Activated T-helper 17 cell treated with anti-CD3 and anti-CD28 coated beads, Interleukin-2, amount 50 U/mL, for 72 hours (primary cell): ENCODE data around the gene ADAMTS12. TPM values are rescaled to one million over a fixed set of nuclear protein-coding genes. Genes with fewer than 3 reads are reported as not detected.

Experiments used
- ATAC-seq: fragments of 150-1000 bp; cut with Tn5 transposase; replicated peaks from 2 replicates; pipeline ENCODE4 v1.10.0; 2021; ENCODE audit warnings: mild to moderate bottlenecking, moderate library complexity
- H3K27ac Mint-ChIP-seq: one replicate; pipeline ENCODE4 v1.8.0; 2022; ENCODE audit warnings: mixed read lengths
- H3K27me3 Mint-ChIP-seq: one replicate; pipeline ENCODE4 v1.8.0; 2022; ENCODE audit warnings: mixed read lengths
- H3K36me3 Mint-ChIP-seq: one replicate; pipeline ENCODE4 v1.8.0; 2022; ENCODE audit warnings: low read depth, mild to moderate bottlenecking, mixed read lengths
- H3K4me1 Mint-ChIP-seq: one replicate; pipeline ENCODE4 v1.8.0; 2022; ENCODE audit warnings: mixed read lengths
- H3K4me3 Mint-ChIP-seq: one replicate; pipeline ENCODE4 v1.8.0; 2022; ENCODE audit warnings: mild to moderate bottlenecking, mixed read lengths
- H3K9me3 Mint-ChIP-seq: one replicate; pipeline ENCODE4 v1.8.0; 2022; ENCODE audit warnings: mixed read lengths
- total RNA-seq, 2 donors: library from RNA; stranded (reverse); gene quantifications; one replicate each; pipeline ENCODE4 v1.2.3, GENCODE V29; 2022

The ADAMTS12 gene
- total RNA-seq, 2 donors from 2014 or later = not detected

GRCh38 chr5:33608344-33609041 lies 283.3 kb downstream of the ADAMTS12 start:
- peaks cover 3% of the 10 kb centered on the region for H3K27me3 Mint-ChIP-seq
- no peaks in the 10 kb centered on the region for H3K36me3 Mint-ChIP-seq
- H3K27ac Mint-ChIP-seq = no peak overlapping the region
- no peak overlapping the region for H3K4me3 Mint-ChIP-seq
- ATAC-seq = no peak
- H3K4me1 Mint-ChIP-seq = no peaks in the 10 kb centered on the region
- no peaks in the 10 kb centered on the region for H3K9me3 Mint-ChIP-seq

DNA sequence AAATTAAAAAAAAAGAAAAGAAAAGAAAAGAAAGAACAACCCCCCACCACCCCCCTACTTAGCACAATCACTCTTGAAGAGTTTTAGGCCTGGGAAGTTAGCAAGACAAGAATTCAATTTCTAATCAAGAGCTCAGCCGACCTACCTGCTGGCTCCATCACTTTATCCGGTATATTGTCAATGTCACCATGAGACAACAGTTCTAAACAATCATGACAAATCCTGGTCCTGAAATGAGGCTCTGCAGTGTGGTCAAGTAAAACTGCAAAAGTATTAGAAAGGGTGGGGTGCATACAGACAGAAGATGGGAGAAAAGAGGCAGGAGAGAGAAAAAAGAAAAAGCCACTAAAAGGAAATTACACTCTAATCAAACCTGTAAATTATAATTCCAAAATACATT lies 287.3 kb downstream of the ADAMTS12 start:
- no peaks in the 10 kb centered on the region for H3K4me1 Mint-ChIP-seq
- peaks cover 3% of the 10 kb centered on the region for H3K27me3 Mint-ChIP-seq
- H3K36me3 Mint-ChIP-seq = no peaks in the 10 kb centered on the region
- H3K9me3 Mint-ChIP-seq = no peaks in the 10 kb centered on the region
- H3K4me3 Mint-ChIP-seq = no peak overlapping the region
- no peak overlapping the region for H3K27ac Mint-ChIP-seq
- ATAC-seq = no peak

- H3K36me3 Mint-ChIP-seq = no peaks in the 10 kb centered on the region
- H3K9me3 Mint-ChIP-seq = no peaks in the 10 kb centered on the region
- no peak for ATAC-seq
- H3K27me3 Mint-ChIP-seq = peaks cover 3% of the 10 kb centered on the region
- H3K4me3 Mint-ChIP-seq = no peak overlapping the region
- H3K4me1 Mint-ChIP-seq = no peaks in the 10 kb centered on the region
- no peak overlapping the region for H3K27ac Mint-ChIP-seq
These were observed 289.9 kb downstream of the ADAMTS12 start for GRCh38 chr5:33601881-33602280.

DNA sequence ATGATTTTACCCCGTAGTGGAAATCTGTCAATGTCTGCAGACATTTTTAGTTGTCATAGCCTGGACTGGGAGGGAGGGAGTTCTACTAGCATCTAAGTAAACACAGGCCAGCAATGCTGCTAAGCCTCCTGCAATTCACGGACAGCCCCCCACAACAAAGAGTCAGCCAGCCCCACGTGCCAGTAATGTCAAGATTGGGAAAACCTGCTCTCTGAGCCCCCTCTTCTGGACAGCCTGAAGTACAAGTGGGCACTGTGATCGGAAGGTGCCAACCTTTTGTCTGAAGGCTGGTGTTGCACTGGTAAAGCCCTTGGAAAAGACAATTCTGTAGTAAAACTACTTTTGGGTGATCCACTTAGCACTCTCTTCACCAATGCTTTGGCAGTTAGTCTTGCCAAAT lies 296.5 kb downstream of the ADAMTS12 start:
- Mint-ChIP-seq H3K4me3 (no peak overlapping the region), H3K27ac (no peak overlapping the region), H3K9me3 (no peaks in the 10 kb centered on the region), H3K4me1 (no peaks in the 10 kb centered on the region), H3K36me3 (no peaks in the 10 kb centered on the region), H3K27me3 (peaks cover 7% of the 10 kb centered on the region)
- no peak for ATAC-seq

DNA sequence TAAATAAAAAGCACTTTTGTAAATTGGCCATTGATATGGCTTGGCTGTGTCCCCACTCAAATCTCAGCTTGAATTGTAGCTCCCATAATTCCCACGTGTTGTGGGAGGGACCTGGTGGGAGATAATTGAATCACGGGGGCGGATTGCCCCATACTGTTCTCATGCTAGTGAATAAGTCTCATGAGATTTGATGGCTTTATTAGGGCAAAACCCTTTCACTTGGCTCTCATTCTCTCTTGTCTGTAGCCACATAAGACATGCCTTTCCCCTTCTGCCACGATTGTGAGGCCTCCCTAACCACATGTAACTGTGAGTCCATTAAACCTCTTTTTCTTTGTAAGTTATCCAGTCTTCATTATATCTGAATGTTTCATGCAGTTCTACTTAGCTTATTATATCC lies 297.8 kb downstream of the ADAMTS12 start:
- no peak overlapping the region for H3K4me3 Mint-ChIP-seq
- no peak for ATAC-seq
- no peaks in the 10 kb centered on the region for H3K36me3 Mint-ChIP-seq

DNA sequence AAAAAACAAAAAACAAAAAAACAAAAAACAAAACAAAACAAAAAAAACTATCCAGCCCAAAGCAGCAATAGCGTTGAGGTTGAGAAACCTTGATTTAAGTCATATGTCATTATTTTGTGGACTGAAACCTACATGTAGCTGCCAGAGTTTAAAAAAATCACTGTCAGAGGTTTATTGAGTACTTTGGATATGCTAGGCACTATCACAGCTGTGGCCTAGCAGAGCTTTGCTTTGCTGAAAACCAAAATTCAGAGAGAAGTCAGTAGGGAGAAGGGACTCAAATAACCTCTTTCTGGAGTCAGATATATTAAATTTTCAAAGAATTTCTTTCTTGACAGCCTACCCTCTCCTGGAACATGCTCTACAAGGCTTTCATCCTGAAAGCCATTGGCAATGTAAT lies 299.5 kb downstream of the ADAMTS12 start:
- Mint-ChIP-seq H3K27me3 (peaks cover 7% of the 10 kb centered on the region), H3K9me3 (no peaks in the 10 kb centered on the region)

More for the DNA sequence above, 297.8 kb downstream of the ADAMTS12 start:
- Mint-ChIP-seq H3K27me3 (peaks cover 7% of the 10 kb centered on the region), H3K9me3 (no peaks in the 10 kb centered on the region), H3K4me1 (no peaks in the 10 kb centered on the region), H3K27ac (no peak overlapping the region)

GRCh38 chr5:33588654-33589372 lies 303.0 kb downstream of the ADAMTS12 start:
- Mint-ChIP-seq H3K27me3 (peaks cover 5% of the 10 kb centered on the region), H3K4me3 (no peak overlapping the region), H3K9me3 (no peaks in the 10 kb centered on the region), H3K36me3 (no peaks in the 10 kb centered on the region), H3K4me1 (no peaks in the 10 kb centered on the region), H3K27ac (no peak overlapping the region)
- peak; percentile 58 for ATAC-seq

More for the DNA sequence above, 299.5 kb downstream of the ADAMTS12 start:
- Mint-ChIP-seq H3K27ac (no peak overlapping the region), H3K4me3 (no peak overlapping the region), H3K36me3 (no peaks in the 10 kb centered on the region), H3K4me1 (no peaks in the 10 kb centered on the region)
- no peak for ATAC-seq

DNA sequence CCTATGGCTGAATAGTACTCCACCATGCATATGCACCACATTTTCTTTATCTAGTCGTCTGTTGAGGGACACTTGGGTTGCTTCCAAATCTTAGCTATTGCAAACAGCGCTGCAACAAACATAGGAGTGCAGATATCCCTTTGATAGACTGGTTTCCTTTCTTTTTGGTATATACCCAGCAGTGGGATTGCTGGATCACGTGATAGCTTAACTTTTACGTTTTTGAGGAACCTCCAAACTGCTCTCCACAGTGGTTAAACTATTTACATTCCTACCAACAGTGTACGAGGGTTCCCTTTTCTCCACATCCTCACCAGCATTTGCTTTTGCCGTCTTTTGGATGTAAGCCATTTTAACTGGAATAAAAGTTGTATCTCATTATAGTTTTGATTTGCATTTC lies 308.5 kb downstream of the ADAMTS12 start:
- Mint-ChIP-seq H3K36me3 (no peaks in the 10 kb centered on the region), H3K4me1 (no peaks in the 10 kb centered on the region), H3K9me3 (no peaks in the 10 kb centered on the region), H3K27me3 (peaks cover 11% of the 10 kb centered on the region), H3K4me3 (no peak overlapping the region), H3K27ac (no peak overlapping the region)
- no peak for ATAC-seq

DNA sequence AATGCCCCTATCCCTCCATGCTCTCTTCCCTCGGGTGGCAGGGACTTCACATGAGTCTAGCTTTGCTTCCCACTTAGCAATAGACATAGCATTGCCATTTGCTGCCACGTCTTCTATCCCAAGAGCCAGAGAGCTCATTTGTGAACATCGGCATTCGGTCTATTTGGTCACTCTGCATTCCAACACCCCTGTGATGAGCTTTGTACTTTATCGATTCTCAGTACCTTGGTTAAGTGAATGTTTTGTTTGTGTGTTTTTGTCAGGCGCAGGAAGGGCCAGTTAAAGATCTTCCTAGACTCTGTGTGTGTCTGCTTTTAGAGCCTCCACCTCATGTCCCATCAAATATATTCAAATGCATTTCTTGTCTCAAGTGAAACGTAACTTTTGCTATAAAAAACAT lies 309.4 kb downstream of the ADAMTS12 start:
- no peak overlapping the region for H3K4me3 Mint-ChIP-seq
- no peaks in the 10 kb centered on the region for H3K36me3 Mint-ChIP-seq
- H3K27me3 Mint-ChIP-seq = peaks cover 11% of the 10 kb centered on the region
- H3K4me1 Mint-ChIP-seq = no peaks in the 10 kb centered on the region
- ATAC-seq = no peak
- no peak overlapping the region for H3K27ac Mint-ChIP-seq
- H3K9me3 Mint-ChIP-seq = no peaks in the 10 kb centered on the region

GRCh38 chr5:33579789-33580188 lies 312.0 kb downstream of the ADAMTS12 start:
- no peak overlapping the region for H3K27ac Mint-ChIP-seq
- H3K4me1 Mint-ChIP-seq = no peaks in the 10 kb centered on the region
- no peak for ATAC-seq
- H3K36me3 Mint-ChIP-seq = no peaks in the 10 kb centered on the region
- peaks cover 11% of the 10 kb centered on the region for H3K27me3 Mint-ChIP-seq
- no peak overlapping the region for H3K4me3 Mint-ChIP-seq
- H3K9me3 Mint-ChIP-seq = no peaks in the 10 kb centered on the region

DNA sequence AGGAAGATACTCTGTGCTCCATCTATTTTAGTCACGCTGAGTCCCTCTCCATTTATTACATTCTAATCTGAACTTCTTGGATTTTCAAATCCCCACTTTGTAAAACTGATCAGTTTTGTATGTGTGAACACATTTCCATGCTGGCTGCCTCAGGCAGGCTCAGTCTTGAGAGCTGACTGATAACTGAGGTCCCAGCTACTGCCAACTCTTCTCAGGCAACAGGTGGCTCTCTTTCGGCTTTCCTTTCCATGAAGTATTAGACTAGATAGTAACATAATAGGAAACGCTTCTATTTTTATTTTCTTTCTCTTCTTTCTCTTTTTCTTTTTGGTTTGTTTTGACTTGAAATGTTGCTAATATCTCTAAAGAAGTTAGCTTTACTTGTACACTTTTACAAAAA lies 312.6 kb downstream of the ADAMTS12 start:
- no peak overlapping the region for H3K27ac Mint-ChIP-seq
- no peaks in the 10 kb centered on the region for H3K4me1 Mint-ChIP-seq

DNA sequence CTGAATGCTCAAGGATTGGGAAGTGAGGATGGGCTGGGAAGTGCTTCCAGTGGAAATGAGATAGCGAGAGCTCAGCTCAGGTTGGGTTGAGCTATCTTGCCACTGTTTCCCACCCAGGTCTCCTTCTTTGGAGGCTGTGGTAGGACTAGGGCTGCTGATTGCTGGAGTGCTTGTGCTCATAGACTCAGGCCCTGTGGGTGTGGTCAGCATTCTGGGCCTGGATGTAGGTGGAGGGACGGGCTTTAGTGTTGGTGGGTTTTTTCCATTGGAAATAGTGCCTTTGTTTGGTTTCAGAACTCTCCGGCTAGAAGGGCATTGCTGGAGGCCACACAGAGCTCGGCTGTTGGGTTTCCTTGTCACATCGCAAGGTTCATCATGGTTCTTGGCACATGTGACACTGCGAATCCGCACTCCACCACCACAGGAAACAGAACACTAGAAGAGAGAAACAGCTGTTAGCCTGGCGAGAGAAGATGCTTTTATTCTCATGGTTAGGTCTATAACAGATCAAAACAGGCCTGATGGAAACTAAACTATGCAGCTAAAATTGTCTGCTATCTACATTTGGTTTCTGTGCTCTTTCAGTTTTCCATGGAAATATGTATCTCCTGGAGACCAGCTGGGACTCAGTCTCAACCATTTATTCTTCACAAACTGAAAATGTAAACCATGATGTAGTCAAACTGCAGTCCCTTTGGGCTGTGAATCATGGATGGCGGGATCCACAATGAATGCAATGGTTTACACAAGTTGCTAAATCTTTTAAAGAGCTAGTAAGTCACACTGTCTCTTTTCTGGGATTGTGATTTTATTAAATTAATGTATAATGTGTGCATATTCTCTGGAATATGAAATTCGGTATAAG lies 314.8 kb downstream of the ADAMTS12 start:
- H3K27ac Mint-ChIP-seq = no peak overlapping the region
- H3K9me3 Mint-ChIP-seq = no peaks in the 10 kb centered on the region
- peaks cover 8% of the 10 kb centered on the region for H3K27me3 Mint-ChIP-seq

More for the DNA sequence above, 312.6 kb downstream of the ADAMTS12 start:
- no peaks in the 10 kb centered on the region for H3K9me3 Mint-ChIP-seq
- H3K36me3 Mint-ChIP-seq = no peaks in the 10 kb centered on the region
- no peak overlapping the region for H3K4me3 Mint-ChIP-seq
- no peak for ATAC-seq
- H3K27me3 Mint-ChIP-seq = peaks cover 11% of the 10 kb centered on the region

DNA sequence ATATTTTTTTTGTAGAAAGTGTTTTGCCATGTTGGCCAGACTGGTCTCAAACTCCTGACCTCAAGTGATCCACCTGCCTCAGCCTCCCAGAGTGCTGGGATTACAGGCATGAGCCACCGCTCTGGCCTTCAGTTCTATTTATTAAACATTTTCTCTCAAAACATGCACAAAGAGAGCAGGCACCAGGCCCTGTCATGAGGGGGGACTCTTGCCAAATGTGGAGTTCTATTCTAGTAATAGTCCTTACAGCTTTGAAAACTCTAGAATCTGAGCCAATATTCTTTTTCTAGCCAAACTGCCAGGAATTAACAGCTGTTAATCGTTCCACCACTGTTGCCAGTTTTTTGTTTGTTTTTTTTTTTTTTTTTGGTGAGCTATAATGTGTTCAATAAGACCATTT lies 326.5 kb downstream of the ADAMTS12 start:
- H3K4me3 Mint-ChIP-seq = no peak overlapping the region
- peaks cover 4% of the 10 kb centered on the region for H3K27me3 Mint-ChIP-seq
- H3K36me3 Mint-ChIP-seq = no peaks in the 10 kb centered on the region
- no peak overlapping the region for H3K27ac Mint-ChIP-seq
- no peak for ATAC-seq
- H3K9me3 Mint-ChIP-seq = no peaks in the 10 kb centered on the region
- no peaks in the 10 kb centered on the region for H3K4me1 Mint-ChIP-seq

More for the DNA sequence above, 314.8 kb downstream of the ADAMTS12 start:
- no peak for ATAC-seq
- no peak overlapping the region for H3K4me3 Mint-ChIP-seq
- no peaks in the 10 kb centered on the region for H3K36me3 Mint-ChIP-seq
- no peaks in the 10 kb centered on the region for H3K4me1 Mint-ChIP-seq

DNA sequence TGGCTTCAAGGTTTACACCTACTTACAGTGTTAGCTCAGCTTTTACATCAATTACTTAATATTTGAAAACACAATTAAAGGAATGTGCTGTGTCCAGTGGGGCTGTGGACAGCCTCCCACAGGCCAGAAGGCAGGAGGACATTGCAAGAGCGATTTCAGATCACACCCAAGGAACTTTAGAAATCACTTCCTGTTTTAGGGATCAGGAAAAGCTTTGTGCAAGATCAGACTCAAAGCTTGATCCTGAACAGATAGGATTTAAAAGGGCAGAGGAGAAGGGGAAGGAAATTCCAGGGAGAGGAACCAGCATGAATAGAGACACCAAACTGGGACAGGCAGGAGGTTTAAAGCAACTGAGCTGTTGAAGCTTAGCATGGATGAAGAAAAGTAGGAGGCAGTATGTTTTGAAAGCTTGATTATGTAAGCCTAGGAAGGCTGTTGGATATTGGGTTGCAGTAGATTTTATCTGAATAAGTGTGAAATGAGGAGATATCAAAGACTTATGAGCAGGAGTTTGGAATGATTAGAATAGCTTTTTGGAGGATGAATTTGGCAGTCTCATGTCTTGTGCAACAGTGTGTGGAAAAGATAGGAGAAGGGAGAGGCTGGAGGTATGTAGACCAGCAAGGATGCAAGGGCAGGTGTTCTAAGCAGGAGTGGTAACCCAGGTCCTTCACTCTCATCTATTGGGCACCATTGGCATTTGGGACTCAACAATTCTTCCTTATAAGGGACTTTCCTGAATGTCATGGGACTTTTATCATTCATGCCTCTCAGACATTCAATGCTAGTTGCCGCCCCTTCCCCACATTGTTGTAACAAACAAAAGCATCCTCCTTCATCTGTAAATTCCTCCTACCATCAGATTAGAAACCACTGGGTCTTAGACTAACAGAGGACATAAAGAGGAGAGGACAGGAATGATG lies 327.5 kb downstream of the ADAMTS12 start:
- no peak overlapping the region for H3K27ac Mint-ChIP-seq
- peaks cover 4% of the 10 kb centered on the region for H3K27me3 Mint-ChIP-seq
- H3K36me3 Mint-ChIP-seq = no peaks in the 10 kb centered on the region
- H3K4me3 Mint-ChIP-seq = no peak overlapping the region
- ATAC-seq = no peak
- no peaks in the 10 kb centered on the region for H3K4me1 Mint-ChIP-seq
- no peaks in the 10 kb centered on the region for H3K9me3 Mint-ChIP-seq
